SK-N-SH treated with all-trans-retinoic acid at 6 μM for 48 hours (cell line): ENCODE results near the gene HS3ST5.

Source experiments
- ARNTL ChIP-seq: fragments of 450-650 bp; formaldehyde crosslinking; IDR thresholded peaks from 2 replicates; pipeline ENCODE4 v1.5.0; 2020; ENCODE audit warnings: low read depth, mild to moderate bottlenecking, moderate library complexity, borderline replicate concordance
- CSDC2 ChIP-seq: fragments of 250-450 bp; sonication (Bioruptor Pico); IDR thresholded peaks from 2 replicates; pipeline ENCODE4 v1.5.0; 2020; ENCODE audit warnings: mild to moderate bottlenecking, moderate library complexity
- GLIS3 ChIP-seq: fragments of 250-450 bp; sonication (Bioruptor Pico); IDR thresholded peaks from 2 replicates; pipeline ENCODE4 v1.5.0; 2020; ENCODE audit warnings: mild to moderate bottlenecking, moderate library complexity
- ISL1 ChIP-seq: fragments of 250-450 bp; sonication (Bioruptor Pico); IDR thresholded peaks from 2 replicates; pipeline ENCODE4 v2.1.2; 2022; ENCODE audit warnings: mild to moderate bottlenecking, moderate library complexity
- PPARA ChIP-seq: fragments of 250-450 bp; sonication (Bioruptor Pico); IDR thresholded peaks from 2 replicates; pipeline ENCODE4 v1.5.0; 2020; ENCODE audit warnings: mild to moderate bottlenecking, borderline replicate concordance
- ZC3H10 ChIP-seq: fragments of 250-450 bp; sonication (Bioruptor Pico); IDR thresholded peaks from 2 replicates; pipeline ENCODE4 v1.5.1; 2021; ENCODE audit warnings: mild to moderate bottlenecking, moderate library complexity
- ZFP3 ChIP-seq: fragments of 250-450 bp; sonication (Bioruptor Pico); IDR thresholded peaks from 2 replicates; pipeline ENCODE4 v1.5.0; 2020; ENCODE audit warnings: mild to moderate bottlenecking, moderate library complexity
- ZNF565 ChIP-seq: fragments of 450-650 bp; formaldehyde crosslinking; conservative IDR thresholded peaks from 2 replicates; pipeline ENCODE4 v1.5.0; 2020; ENCODE audit warnings: low read depth, mild to moderate bottlenecking, moderate library complexity
- ZNF70 ChIP-seq: fragments of 450-650 bp; formaldehyde crosslinking; IDR thresholded peaks from 2 replicates; pipeline ENCODE4 v1.5.0; 2020; ENCODE audit warnings: mild to moderate bottlenecking, moderate library complexity
- ZNF8 ChIP-seq: fragments of 450-650 bp; formaldehyde crosslinking; IDR thresholded peaks from 2 replicates; pipeline ENCODE4 v1.5.0; 2020; ENCODE audit warnings: mild to moderate bottlenecking, moderate library complexity
- TF ChIP-seq, protein P1 (sequence below): fragments of 250-450 bp; sonication (Bioruptor Pico); IDR thresholded peaks from 2 replicates; pipeline ENCODE4 v1.5.1; 2021; ENCODE audit warnings: mild to moderate bottlenecking, moderate library complexity
- TF ChIP-seq, protein P2 (sequence below): fragments of 250-450 bp; sonication (Bioruptor Pico); IDR thresholded peaks from 2 replicates; pipeline ENCODE4 v1.8.0; 2020; ENCODE audit warnings: mild to moderate bottlenecking, moderate library complexity, borderline replicate concordance
- TF ChIP-seq, protein P3 (sequence below): fragments of 250-450 bp; sonication (Bioruptor Pico); IDR thresholded peaks from 2 replicates; pipeline ENCODE4 v1.5.0; 2020; ENCODE audit warnings: mild to moderate bottlenecking, moderate library complexity
- TF ChIP-seq, protein P4 (sequence below): fragments of 250-450 bp; sonication (Bioruptor Pico); IDR thresholded peaks from 2 replicates; pipeline ENCODE4 v1.5.1; 2020; ENCODE audit warnings: low read depth, mild to moderate bottlenecking, moderate library complexity

DNA sequence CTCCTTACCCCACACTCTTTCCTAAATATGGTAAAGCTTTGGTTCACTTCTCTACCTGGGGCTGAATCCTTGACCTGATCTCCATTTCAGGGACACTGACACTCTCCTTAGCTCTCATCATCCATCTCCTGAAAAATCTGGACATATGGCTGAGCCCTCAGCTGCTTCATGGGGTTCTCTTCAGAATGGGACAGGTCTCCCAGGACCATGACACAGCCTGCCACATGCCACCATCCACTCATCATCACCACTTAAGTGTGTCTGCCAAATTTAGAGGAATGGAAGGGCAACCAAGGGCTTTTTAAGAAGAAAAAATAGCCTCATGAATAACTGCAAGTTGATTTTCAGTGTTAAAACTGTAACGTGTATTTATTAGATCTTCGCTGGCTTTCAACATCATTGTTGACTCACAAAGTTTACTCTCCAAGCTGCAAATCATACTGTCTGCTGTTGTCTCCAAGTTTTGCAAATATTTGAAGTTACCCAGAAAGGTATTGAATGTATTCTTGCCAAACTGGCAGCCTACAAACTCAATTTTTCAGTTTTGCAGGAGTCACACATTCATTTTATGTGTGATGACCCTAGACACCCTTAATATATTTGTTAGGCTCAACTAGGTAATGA is 41.1 kb downstream of the HS3ST5 start:
- TF ChIP-seq, protein P1, sequence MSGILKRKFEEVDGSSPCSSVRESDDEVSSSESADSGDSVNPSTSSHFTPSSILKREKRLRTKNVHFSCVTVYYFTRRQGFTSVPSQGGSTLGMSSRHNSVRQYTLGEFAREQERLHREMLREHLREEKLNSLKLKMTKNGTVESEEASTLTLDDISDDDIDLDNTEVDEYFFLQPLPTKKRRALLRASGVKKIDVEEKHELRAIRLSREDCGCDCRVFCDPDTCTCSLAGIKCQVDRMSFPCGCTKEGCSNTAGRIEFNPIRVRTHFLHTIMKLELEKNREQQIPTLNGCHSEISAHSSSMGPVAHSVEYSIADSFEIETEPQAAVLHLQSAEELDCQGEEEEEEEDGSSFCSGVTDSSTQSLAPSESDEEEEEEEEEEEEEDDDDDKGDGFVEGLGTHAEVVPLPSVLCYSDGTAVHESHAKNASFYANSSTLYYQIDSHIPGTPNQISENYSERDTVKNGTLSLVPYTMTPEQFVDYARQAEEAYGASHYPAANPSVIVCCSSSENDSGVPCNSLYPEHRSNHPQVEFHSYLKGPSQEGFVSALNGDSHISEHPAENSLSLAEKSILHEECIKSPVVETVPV (CRISPR knock-in tag) = no peak
- TF ChIP-seq ZC3H10 (CRISPR knock-in tag) (no peak), ARNTL (CRISPR knock-in tag) (no peak), CSDC2 (CRISPR knock-in tag) (no peak), GLIS3 (CRISPR knock-in tag) (no peak), ZFP3 (CRISPR knock-in tag) (no peak), ZNF8 (CRISPR knock-in tag) (no peak), ZNF565 (CRISPR knock-in tag) (no peak), ISL1 (CRISPR knock-in tag) (no peak), ZNF70 (CRISPR knock-in tag) (no peak), PPARA (CRISPR knock-in tag) (no peak)
- TF ChIP-seq, protein P2, sequence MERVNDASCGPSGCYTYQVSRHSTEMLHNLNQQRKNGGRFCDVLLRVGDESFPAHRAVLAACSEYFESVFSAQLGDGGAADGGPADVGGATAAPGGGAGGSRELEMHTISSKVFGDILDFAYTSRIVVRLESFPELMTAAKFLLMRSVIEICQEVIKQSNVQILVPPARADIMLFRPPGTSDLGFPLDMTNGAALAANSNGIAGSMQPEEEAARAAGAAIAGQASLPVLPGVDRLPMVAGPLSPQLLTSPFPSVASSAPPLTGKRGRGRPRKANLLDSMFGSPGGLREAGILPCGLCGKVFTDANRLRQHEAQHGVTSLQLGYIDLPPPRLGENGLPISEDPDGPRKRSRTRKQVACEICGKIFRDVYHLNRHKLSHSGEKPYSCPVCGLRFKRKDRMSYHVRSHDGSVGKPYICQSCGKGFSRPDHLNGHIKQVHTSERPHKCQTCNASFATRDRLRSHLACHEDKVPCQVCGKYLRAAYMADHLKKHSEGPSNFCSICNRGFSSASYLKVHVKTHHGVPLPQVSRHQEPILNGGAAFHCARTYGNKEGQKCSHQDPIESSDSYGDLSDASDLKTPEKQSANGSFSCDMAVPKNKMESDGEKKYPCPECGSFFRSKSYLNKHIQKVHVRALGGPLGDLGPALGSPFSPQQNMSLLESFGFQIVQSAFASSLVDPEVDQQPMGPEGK (CRISPR knock-in tag) = no peak
- TF ChIP-seq, protein P3, sequence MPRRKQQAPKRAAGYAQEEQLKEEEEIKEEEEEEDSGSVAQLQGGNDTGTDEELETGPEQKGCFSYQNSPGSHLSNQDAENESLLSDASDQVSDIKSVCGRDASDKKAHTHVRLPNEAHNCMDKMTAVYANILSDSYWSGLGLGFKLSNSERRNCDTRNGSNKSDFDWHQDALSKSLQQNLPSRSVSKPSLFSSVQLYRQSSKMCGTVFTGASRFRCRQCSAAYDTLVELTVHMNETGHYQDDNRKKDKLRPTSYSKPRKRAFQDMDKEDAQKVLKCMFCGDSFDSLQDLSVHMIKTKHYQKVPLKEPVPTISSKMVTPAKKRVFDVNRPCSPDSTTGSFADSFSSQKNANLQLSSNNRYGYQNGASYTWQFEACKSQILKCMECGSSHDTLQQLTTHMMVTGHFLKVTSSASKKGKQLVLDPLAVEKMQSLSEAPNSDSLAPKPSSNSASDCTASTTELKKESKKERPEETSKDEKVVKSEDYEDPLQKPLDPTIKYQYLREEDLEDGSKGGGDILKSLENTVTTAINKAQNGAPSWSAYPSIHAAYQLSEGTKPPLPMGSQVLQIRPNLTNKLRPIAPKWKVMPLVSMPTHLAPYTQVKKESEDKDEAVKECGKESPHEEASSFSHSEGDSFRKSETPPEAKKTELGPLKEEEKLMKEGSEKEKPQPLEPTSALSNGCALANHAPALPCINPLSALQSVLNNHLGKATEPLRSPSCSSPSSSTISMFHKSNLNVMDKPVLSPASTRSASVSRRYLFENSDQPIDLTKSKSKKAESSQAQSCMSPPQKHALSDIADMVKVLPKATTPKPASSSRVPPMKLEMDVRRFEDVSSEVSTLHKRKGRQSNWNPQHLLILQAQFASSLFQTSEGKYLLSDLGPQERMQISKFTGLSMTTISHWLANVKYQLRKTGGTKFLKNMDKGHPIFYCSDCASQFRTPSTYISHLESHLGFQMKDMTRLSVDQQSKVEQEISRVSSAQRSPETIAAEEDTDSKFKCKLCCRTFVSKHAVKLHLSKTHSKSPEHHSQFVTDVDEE (CRISPR knock-in tag) = no peak
- TF ChIP-seq, protein P4, sequence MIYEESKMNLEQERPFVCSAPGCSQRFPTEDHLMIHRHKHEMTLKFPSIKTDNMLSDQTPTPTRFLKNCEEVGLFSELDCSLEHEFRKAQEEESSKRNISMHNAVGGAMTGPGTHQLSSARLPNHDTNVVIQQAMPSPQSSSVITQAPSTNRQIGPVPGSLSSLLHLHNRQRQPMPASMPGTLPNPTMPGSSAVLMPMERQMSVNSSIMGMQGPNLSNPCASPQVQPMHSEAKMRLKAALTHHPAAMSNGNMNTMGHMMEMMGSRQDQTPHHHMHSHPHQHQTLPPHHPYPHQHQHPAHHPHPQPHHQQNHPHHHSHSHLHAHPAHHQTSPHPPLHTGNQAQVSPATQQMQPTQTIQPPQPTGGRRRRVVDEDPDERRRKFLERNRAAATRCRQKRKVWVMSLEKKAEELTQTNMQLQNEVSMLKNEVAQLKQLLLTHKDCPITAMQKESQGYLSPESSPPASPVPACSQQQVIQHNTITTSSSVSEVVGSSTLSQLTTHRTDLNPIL (CRISPR knock-in tag) = no peak
